ENCODE data around the gene GLIS2.
A peak's percentile ranks its signal among the peaks of the same experiment; 100 is the strongest.

Gene GLIS2

DNA sequence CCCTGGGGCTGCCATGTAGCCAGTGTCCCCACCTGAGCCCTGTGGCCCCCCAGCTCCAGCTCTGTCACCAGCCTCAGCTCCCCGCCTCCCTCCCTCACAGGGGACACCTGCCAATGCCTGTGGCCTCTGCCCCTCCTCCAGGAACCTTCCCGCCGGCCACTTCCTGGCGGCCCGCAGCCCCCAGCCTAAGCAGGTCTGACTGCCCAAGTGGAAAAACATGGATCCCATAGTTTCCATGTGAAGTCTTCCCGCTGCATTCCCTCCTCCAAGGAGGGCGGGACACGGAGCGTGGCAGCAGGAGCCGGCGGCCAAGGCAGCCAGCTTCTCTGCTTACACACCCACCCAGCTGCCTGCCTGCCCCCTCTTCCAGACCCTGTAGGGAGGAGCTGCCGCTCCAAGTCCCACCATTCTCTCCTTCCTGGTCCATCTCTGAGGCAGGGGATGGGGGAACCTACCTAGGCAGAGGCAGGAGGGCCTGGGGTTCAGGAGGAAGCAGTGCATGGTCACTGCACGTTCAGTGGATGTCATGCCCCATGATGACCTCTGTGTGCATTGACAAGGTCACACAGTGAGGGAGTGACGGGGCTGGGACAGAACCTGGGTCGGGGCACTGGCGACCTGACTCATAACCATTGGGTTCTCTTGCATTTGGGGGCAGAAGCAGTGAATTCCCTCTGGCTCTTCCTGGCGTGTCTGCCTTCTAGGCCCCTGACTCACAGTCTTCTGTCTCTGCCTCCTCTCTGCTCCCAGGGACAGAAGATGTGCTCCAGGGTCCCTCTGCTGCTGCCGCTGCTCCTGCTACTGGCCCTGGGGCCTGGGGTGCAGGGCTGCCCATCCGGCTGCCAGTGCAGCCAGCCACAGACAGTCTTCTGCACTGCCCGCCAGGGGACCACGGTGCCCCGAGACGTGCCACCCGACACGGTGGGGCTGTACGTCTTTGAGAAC is 64.5 kb downstream of the GLIS2 start:
- TF ChIP-seq, protein P1, sequence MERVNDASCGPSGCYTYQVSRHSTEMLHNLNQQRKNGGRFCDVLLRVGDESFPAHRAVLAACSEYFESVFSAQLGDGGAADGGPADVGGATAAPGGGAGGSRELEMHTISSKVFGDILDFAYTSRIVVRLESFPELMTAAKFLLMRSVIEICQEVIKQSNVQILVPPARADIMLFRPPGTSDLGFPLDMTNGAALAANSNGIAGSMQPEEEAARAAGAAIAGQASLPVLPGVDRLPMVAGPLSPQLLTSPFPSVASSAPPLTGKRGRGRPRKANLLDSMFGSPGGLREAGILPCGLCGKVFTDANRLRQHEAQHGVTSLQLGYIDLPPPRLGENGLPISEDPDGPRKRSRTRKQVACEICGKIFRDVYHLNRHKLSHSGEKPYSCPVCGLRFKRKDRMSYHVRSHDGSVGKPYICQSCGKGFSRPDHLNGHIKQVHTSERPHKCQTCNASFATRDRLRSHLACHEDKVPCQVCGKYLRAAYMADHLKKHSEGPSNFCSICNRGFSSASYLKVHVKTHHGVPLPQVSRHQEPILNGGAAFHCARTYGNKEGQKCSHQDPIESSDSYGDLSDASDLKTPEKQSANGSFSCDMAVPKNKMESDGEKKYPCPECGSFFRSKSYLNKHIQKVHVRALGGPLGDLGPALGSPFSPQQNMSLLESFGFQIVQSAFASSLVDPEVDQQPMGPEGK (tag by site-specific recombination; IDR thresholded peaks at IDR 0.05) = peak; percentile 31; the same call in 1 of the 2 replicates
- TF ChIP-seq ZNF776 (tag by site-specific recombination; IDR thresholded peaks at IDR 0.05; ENCODE audit: borderline replicate concordance) = no peak
- 0 out of 2 replicates have a peak, but pooled peaks have one; percentile 11 for TF ChIP-seq ZFHX2 (tag by site-specific recombination; conservative IDR thresholded peaks at IDR 0.05)
- TF ChIP-seq EGR2 (tag by site-specific recombination; IDR thresholded peaks at IDR 0.05; ENCODE audit: low read depth) = 0 out of 2 replicates have a peak, but pooled peaks have one; percentile 27
- peak; percentile 54 for TF ChIP-seq SP2 (tag by site-specific recombination; IDR thresholded peaks at IDR 0.05)
- 0 out of 2 replicates have a peak, but pooled peaks have one; percentile 64 for TF ChIP-seq KLF17 (tag by site-specific recombination; IDR thresholded peaks at IDR 0.05)
- CTCF ChIA-PET = interaction anchor here (0.6 to 2.1 kb wide), 3 partner anchors 21 to 1209 kb away, joined by 3 to 19 read pairs (median 4); no protein-coding TSS in a partner anchor
- no peak overlapping the region for H3K4me3 ChIP-seq (ENCODE audit: low read depth, low read length)
- POLR2A ChIA-PET = interaction anchor here (0.6 kb wide), 1 partner anchor 37 kb away, joined by 6 read pairs; no protein-coding TSS in a partner anchor
- H3K27ac ChIP-seq (ENCODE audit: extremely low read depth, low read depth, low read length) = no peak overlapping the region
- no peaks in the 10 kb centered on the region for H3K4me1 ChIP-seq (ENCODE audit: control insufficient read depth, insufficient read depth, low read length)
- peaks cover 0 to 29% of the 10 kb centered on the region in 2 experiments; a peak in 1 of 3 replicates for H3K36me3 ChIP-seq (ENCODE audit: control insufficient read depth in 2 of 2, insufficient read depth in 1 of 2, low read length in 2 of 2)
- H3K9me3 ChIP-seq (ENCODE audit: control insufficient read depth, insufficient read depth, low read depth, low read length) = no peaks in the 10 kb centered on the region

GRCh38 chr16:4381072-4381934 is 65.4 kb downstream of the GLIS2 start:
- Histone ChIP-seq H3K4me1 (ENCODE audit: control insufficient read depth, insufficient read depth, low read length) (no peaks in the 10 kb centered on the region), H3K36me3 (ENCODE audit: control insufficient read depth in 2 of 2, insufficient read depth in 1 of 2, low read length in 2 of 2) (peaks cover 0 to 32% of the 10 kb centered on the region in 2 experiments; a peak in 1 of 3 replicates), H3K4me3 (ENCODE audit: low read depth, low read length) (no peak overlapping the region), H3K9me3 (ENCODE audit: control insufficient read depth, insufficient read depth, low read depth, low read length) (no peaks in the 10 kb centered on the region), H3K27ac (ENCODE audit: extremely low read depth, low read depth, low read length) (no peak overlapping the region)
- TF ChIP-seq ZFP3 (tag by site-specific recombination; IDR thresholded peaks at IDR 0.05; ENCODE audit: low read depth) = no peak
- TF ChIP-seq YY2 (tag by site-specific recombination; IDR thresholded peaks at IDR 0.05) = no peak
- no peak for TF ChIP-seq ZNF26 (tag by site-specific recombination; IDR thresholded peaks at IDR 0.05)
- TF ChIP-seq ZFP37 (tag by site-specific recombination; IDR thresholded peaks at IDR 0.05) = no peak
- TF ChIP-seq ZNF677 (tag by site-specific recombination; IDR thresholded peaks at IDR 0.05) = no peak
- TF ChIP-seq ZNF521 (tag by site-specific recombination; IDR thresholded peaks at IDR 0.05) = no peak
- no peak for TF ChIP-seq ZNF24 (tag by site-specific recombination; IDR thresholded peaks at IDR 0.05)
- TF ChIP-seq OVOL3 (tag by site-specific recombination; IDR thresholded peaks at IDR 0.05) = no peak
- no peak for TF ChIP-seq ZSCAN30 (tag by site-specific recombination; IDR thresholded peaks at IDR 0.05)
- CTCF ChIA-PET = interaction anchor here (0.6 to 1.2 kb wide), 2 partner anchors 22 to 1210 kb away, joined by 3 to 4 read pairs; no protein-coding TSS in a partner anchor
- POLR2A ChIA-PET = no interaction called here
